ENCODE measurements around the gene LHX1. TPM values are rescaled to one million over a fixed set of nuclear protein-coding genes. Genes with fewer than 3 reads are reported as not detected.

LHX1 gene
- total and polyA plus RNA-seq, 10 of the 15 experiments (the other 5 are each of a cell fraction or from before 2014, with no cell fraction given), result not detected

DNA sequence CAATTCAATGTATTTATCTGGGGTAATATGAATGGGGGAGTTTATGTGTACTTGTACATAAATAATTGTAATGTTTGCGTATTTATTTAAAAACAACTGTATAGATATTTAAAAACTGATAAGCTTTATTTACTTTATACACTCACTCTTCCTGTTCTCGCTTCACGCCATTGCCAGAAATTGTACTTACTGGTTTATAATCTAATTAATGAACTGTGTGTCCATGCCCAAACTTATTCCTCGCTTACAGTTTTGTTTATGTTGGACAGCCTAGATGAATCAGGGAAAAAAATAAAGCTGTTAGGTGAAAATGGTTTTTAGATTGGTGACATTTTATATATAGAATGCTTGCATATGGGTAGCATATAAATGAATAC, 42.3 kb downstream of the LHX1 start:
- Histone ChIP-seq H2AFZ (ENCODE audit: control insufficient read depth, low read depth, low read length) (no peak overlapping the region), H3K79me2 (ENCODE audit: control insufficient read depth, insufficient read depth, low read length) (peaks cover 11% of the 10 kb centered on the region), H3K9ac (ENCODE audit: control insufficient read depth, insufficient read depth, low read length) (no peak overlapping the region), H3K36me3 (ENCODE audit: control insufficient read depth in 2 of 2, insufficient read depth in 2 of 2, low read length in 1 of 2) (no peaks in the 10 kb centered on the region; a peak in 2 of 4 replicates), H3K9me3 (replicated peaks; ENCODE audit: control insufficient read depth, insufficient read depth, low read length) (no peaks in the 10 kb centered on the region), H3K27me3 (replicated peaks in 1 of 2; ENCODE audit: control insufficient read depth in 2 of 2, insufficient read depth in 2 of 2, low read length in 1 of 2) (no peaks in the 10 kb centered on the region), H4K20me1 (ENCODE audit: control insufficient read depth, insufficient read depth) (no peaks in the 10 kb centered on the region), H3K4me2 (ENCODE audit: control insufficient read depth, insufficient read depth) (no peak overlapping the region), H3K4me3 (no peak overlapping the region), H3K4me1 (ENCODE audit: control insufficient read depth, insufficient read depth, low read length) (no peaks in the 10 kb centered on the region), H3K27ac (ENCODE audit: control insufficient read depth, insufficient read depth) (no peak overlapping the region)
- no TSS peak for BruUV-seq (replicated peaks)
- ATAC-seq, result no peak
- TF ChIP-seq NFIC (IDR thresholded peaks at IDR 0.05; ENCODE audit: low read depth, low read length) (no peak), PML (IDR thresholded peaks at IDR 0.05; ENCODE audit: low read length) (no peak), MEF2B (IDR thresholded peaks at IDR 0.05; ENCODE audit: partially characterized antibody, poor library complexity, severe bottlenecking) (no peak)
- RAD21 ChIA-PET (ENCODE audit: unreplicated experiment), result no interaction called here
- CTCF ChIA-PET, result interaction anchor here (1.0 to 1.3 kb wide), 2 partner anchors 14 to 66 kb away, joined by 3 to 5 read pairs; no protein-coding TSS in a partner anchor
- POLR2A ChIA-PET, result no interaction called here
- in situ Hi-C loops (cut with MboI) (no loop called here), intact Hi-C loops (cut with micrococcal nuclease; ENCODE audit: unreplicated experiment) (no loop called here)
- WGBS (ENCODE audit: insufficient coverage, insufficient replicate concordance, low lambda C conversion rate, missing lambda C conversion rate), result 97% methylated on average over 4 of the region's 4 CpGs
- DNase-seq (ENCODE audit: low read depth, low spot score), result no peak
- SMC1A ChIA-PET (ENCODE audit: uncharacterized antibody, unreplicated experiment), result interaction anchor here (0.7 to 1.3 kb wide), 2 partner anchors 23 to 68 kb away, joined by 3 to 4 read pairs; no protein-coding TSS in a partner anchor
- FAIRE-seq, result no peak

DNA sequence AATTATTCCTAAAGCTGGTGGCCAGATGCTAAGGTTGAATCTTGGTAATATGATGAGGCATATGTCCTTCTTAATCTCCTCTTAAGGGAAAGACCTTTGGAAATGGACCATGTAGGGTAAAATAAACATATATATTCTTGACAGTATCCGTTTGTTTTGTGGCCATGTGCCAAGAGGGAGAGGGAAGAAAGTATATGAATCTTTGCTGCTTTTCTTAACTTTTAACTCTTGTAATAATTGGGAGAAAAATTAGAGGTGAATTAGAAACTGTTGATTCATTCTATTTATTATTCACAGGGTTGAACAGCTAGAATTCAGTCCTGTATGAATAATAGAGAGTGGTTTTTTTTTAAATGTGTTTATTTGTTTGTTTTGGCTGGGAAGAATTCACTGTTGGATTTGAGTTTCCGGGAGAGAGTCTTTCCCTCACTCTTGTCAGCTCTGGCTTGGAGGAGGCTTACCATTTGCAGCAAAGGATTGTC, 43.0 kb downstream of the LHX1 start:
- CTCF ChIA-PET, result interaction anchor here (1.0 to 1.3 kb wide), 2 partner anchors 15 to 65 kb away, joined by 3 to 5 read pairs; no protein-coding TSS in a partner anchor

More for the DNA sequence above, 43.0 kb downstream of the LHX1 start:
- no peaks in the 10 kb centered on the region; a peak in 2 of 4 replicates for H3K36me3 ChIP-seq (ENCODE audit: control insufficient read depth in 2 of 2, insufficient read depth in 2 of 2, low read length in 1 of 2)
- H3K4me2 ChIP-seq (ENCODE audit: control insufficient read depth, insufficient read depth), result no peak overlapping the region
- intact Hi-C loops (cut with micrococcal nuclease; ENCODE audit: unreplicated experiment) (no loop called here), in situ Hi-C loops (cut with MboI) (no loop called here)
- H4K20me1 ChIP-seq (ENCODE audit: control insufficient read depth, insufficient read depth), result no peaks in the 10 kb centered on the region
- peaks cover 11% of the 10 kb centered on the region for H3K79me2 ChIP-seq (ENCODE audit: control insufficient read depth, insufficient read depth, low read length)
- ChIA-PET POLR2A (no interaction called here), RAD21 (ENCODE audit: unreplicated experiment) (no interaction called here), SMC1A (ENCODE audit: uncharacterized antibody, unreplicated experiment) (interaction anchor here (0.7 to 1.3 kb wide), 3 partner anchors 23 to 83 kb away, joined by 3 to 4 read pairs (median 4); no protein-coding TSS in a partner anchor)
- WGBS (ENCODE audit: insufficient coverage, insufficient replicate concordance, low lambda C conversion rate, missing lambda C conversion rate), result 93% methylated on average over 2 of the region's 2 CpGs
- no peak for FAIRE-seq
- no TSS peak for BruUV-seq (replicated peaks)
- no peak overlapping the region for H3K9ac ChIP-seq (ENCODE audit: control insufficient read depth, insufficient read depth, low read length)
- H3K9me3 ChIP-seq (replicated peaks; ENCODE audit: control insufficient read depth, insufficient read depth, low read length), result no peaks in the 10 kb centered on the region
- DNase-seq (ENCODE audit: low read depth, low spot score), result no peak
- no peak for ATAC-seq
- TF ChIP-seq, protein P1, sequence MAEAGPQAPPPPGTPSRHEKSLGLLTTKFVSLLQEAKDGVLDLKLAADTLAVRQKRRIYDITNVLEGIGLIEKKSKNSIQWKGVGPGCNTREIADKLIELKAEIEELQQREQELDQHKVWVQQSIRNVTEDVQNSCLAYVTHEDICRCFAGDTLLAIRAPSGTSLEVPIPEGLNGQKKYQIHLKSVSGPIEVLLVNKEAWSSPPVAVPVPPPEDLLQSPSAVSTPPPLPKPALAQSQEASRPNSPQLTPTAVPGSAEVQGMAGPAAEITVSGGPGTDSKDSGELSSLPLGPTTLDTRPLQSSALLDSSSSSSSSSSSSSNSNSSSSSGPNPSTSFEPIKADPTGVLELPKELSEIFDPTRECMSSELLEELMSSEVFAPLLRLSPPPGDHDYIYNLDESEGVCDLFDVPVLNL (IDR thresholded peaks at IDR 0.05; ENCODE audit: low read depth, low read length), result no peak
- TF ChIP-seq SMAD5 (IDR thresholded peaks at IDR 0.05; ENCODE audit: low read depth), result no peak
- no peak for TF ChIP-seq BCL11A (IDR thresholded peaks at IDR 0.05; ENCODE audit: low read depth, low read length)
- H3K27ac ChIP-seq (ENCODE audit: control insufficient read depth, insufficient read depth), result no peak overlapping the region
- H3K4me3 ChIP-seq, result no peak overlapping the region
- no peak overlapping the region for H2AFZ ChIP-seq (ENCODE audit: control insufficient read depth, low read depth, low read length)
- H3K4me1 ChIP-seq (ENCODE audit: control insufficient read depth, insufficient read depth, low read length), result no peaks in the 10 kb centered on the region
- H3K27me3 ChIP-seq (replicated peaks in 1 of 2; ENCODE audit: control insufficient read depth in 2 of 2, insufficient read depth in 2 of 2, low read length in 1 of 2), result no peaks in the 10 kb centered on the region

Measured in GM12878 (cell line).